HepG2 (cell line): Measurements from ENCODE around the gene ACE2. TPM values are rescaled to one million over a fixed set of nuclear protein-coding genes. Genes with fewer than 3 reads are reported as not detected.

ENCODE experiments used
- ATAC-seq: fragments of 200-7000 bp; cut with Tn5 transposase; 3 replicates; pipeline ENCODE4 v1.9.1; 2020; ENCODE audit warnings: mild to moderate bottlenecking, moderate library complexity
- BruUV-seq: library from RNA; stranded (reverse); fragments of 400-500 nt; replicated peaks from 2 replicates; lab custom pipeline; 2021; lab: Mats Ljungman, UMichigan
- CTCF ChIA-PET: fragments of 300-600 bp; formaldehyde crosslinking; extraction: SDS; loops from one replicate; lab custom pipeline; 2021; ENCODE audit warnings: low total read pairs, inconsistent platforms, low intra/inter-chr PET ratio; lab: Yijun Ruan, JAX
- POLR2A ChIA-PET: fragments of 350-600 bp; sonication (Branson Sonifier 250); formaldehyde crosslinking; loops from one replicate; lab custom pipeline; 2020; ENCODE audit warnings: antibody characterized with exemption, inconsistent platforms; lab: Yijun Ruan, JAX
- DNase-seq: peaks from one replicate; pipeline ENCODE4 v3.0.0-alpha.2; 2015; ENCODE audit warnings: low spot score
- FAIRE-seq: peaks from 3 replicates; lab custom pipeline; 2011; peaks lifted over from hg19 to GRCh38; lab: Jason Lieb, UNC
- H2AFZ ChIP-seq: one replicate; pipeline ENCODE4 v1.6.1; 2011; ENCODE audit warnings: low read length, inconsistent platforms
- H3K27ac ChIP-seq: fragments of 300-600 bp; 3 replicates; pipeline ENCODE4 v1.8.0; 2011; ENCODE audit warnings: mixed run types, mild to moderate bottlenecking, mixed read lengths, low read length, inconsistent platforms; ENCODE audit not compliant: insufficient read depth; ENCODE audit errors: extremely low read length
- H3K27me3 ChIP-seq, 2 experiments: fragments of 200-600 bp in 1 of 2; 2 replicates in 1 of 2; 3 replicates in 1 of 2; pipeline versions ENCODE4 v1.6.0 to v1.8.0; 2011; ENCODE audit warnings: low read length in 2 of 2, mild to moderate bottlenecking in 2 of 2, moderate library complexity in 2 of 2, inconsistent platforms in 1 of 2; ENCODE audit not compliant: insufficient read depth in 2 of 2, control insufficient read depth in 1 of 2
- H3K36me3 ChIP-seq, 2 experiments: fragments of 200-600 bp in 1 of 2; replicated peaks in 1 of 2; 2 replicates in 1 of 2; 3 replicates in 1 of 2; pipeline versions ENCODE4 v1.5.1 to v1.8.0; 2011; ENCODE audit warnings: low read length in 2 of 2, inconsistent platforms in 1 of 2; ENCODE audit not compliant: insufficient read depth in 2 of 2, control insufficient read depth in 1 of 2
- H3K4me1 ChIP-seq: 2 replicates; pipeline ENCODE4 v1.5.1; 2012; ENCODE audit warnings: low read length, inconsistent platforms; ENCODE audit not compliant: insufficient read depth
- H3K4me2 ChIP-seq: 2 replicates; pipeline ENCODE4 v1.6.0; 2011; ENCODE audit warnings: low read depth, low read length, inconsistent platforms
- H3K4me3 ChIP-seq, 3 experiments: fragments of 200-600 bp in 1 of 3; sonication (generic), shearing (Covaris generic) in 1 of 3; replicated peaks in 1 of 3; 2 replicates each; pipeline ENCODE4 v1.5.1; 2011 to 2016; ENCODE audit warnings: low read length in 3 of 3, inconsistent platforms in 2 of 3, low read depth in 2 of 3, mild to moderate bottlenecking in 2 of 3, control low read depth in 1 of 3, mixed read lengths in 1 of 3; ENCODE audit not compliant: insufficient read depth in 1 of 3
- H3K79me2 ChIP-seq: one replicate; pipeline ENCODE4 v1.6.1; 2011; ENCODE audit warnings: low read length, inconsistent platforms; ENCODE audit not compliant: insufficient read depth
- H3K9ac ChIP-seq: 2 replicates; pipeline ENCODE4 v1.6.0; 2011; ENCODE audit warnings: mild to moderate bottlenecking, low read depth, low read length, inconsistent platforms; ENCODE audit not compliant: insufficient read depth
- H3K9me3 ChIP-seq: 2 replicates; pipeline ENCODE4 v1.5.1; 2012; ENCODE audit warnings: mild to moderate bottlenecking, low read length
- H4K20me1 ChIP-seq: 2 replicates; pipeline ENCODE4 v1.6.0; 2011; ENCODE audit warnings: inconsistent platforms, mild to moderate bottlenecking, low read length, moderate library complexity; ENCODE audit not compliant: insufficient read depth
- MXD4 ChIP-seq: IDR thresholded peaks from 2 replicates; pipeline ENCODE4 v1.6.1; 2016; ENCODE audit warnings: mild to moderate bottlenecking, missing biosample characterization, missing genetic modification reagents
- MZF1 ChIP-seq: sonication (generic); formaldehyde crosslinking; IDR thresholded peaks from 2 replicates; pipeline ENCODE4 v1.8.1; 2023; ENCODE audit warnings: mild to moderate bottlenecking, missing genetic modification reagents, borderline replicate concordance
- POLR2A ChIP-seq, 2 experiments: IDR thresholded peaks; 2 replicates each; pipeline ENCODE4 v1.6.1; 2011; ENCODE audit warnings: low read depth in 2 of 2, low read length in 2 of 2, mild to moderate bottlenecking in 1 of 2, moderate library complexity in 1 of 2; ENCODE audit not compliant: insufficient read depth in 1 of 2
- POLR2AphosphoS2 ChIP-seq: IDR thresholded peaks from 2 replicates; pipeline ENCODE4 v1.6.1; 2011; ENCODE audit warnings: low read depth, low read length, improper control_type of control experiment
- PPARG ChIP-seq: conservative IDR thresholded peaks from 2 replicates; pipeline ENCODE4 v1.6.1; 2016; ENCODE audit warnings: missing biosample characterization, missing genetic modification reagents
- RAD21 ChIP-seq: fragments of 450-650 bp; formaldehyde crosslinking; IDR thresholded peaks from 2 replicates; pipeline ENCODE4 v1.5.0; 2020; ENCODE audit warnings: mild to moderate bottlenecking
- SMC3 ChIP-seq: IDR thresholded peaks from 2 replicates; pipeline ENCODE4 v1.6.1; 2011; ENCODE audit warnings: low read length, improper control_type of control experiment
- STAG1 ChIP-seq: sonication (generic); formaldehyde crosslinking; IDR thresholded peaks from 2 replicates; pipeline ENCODE4 v1.4.0; 2020; ENCODE audit warnings: missing genetic modification reagents
- ZBTB42 ChIP-seq: sonication (generic); formaldehyde crosslinking; IDR thresholded peaks from 2 replicates; pipeline ENCODE4 v1.5.0; 2020; ENCODE audit warnings: mild to moderate bottlenecking, missing genetic modification reagents
- ZNF292 ChIP-seq: sonication (generic); formaldehyde crosslinking; IDR thresholded peaks from 2 replicates; pipeline ENCODE4 v1.8.1; 2022; ENCODE audit warnings: mild to moderate bottlenecking, low read depth, missing genetic modification reagents, borderline replicate concordance
- ZNF329 ChIP-seq: sonication (generic); formaldehyde crosslinking; IDR thresholded peaks from 2 replicates; pipeline ENCODE4 v1.9.0; 2021; ENCODE audit warnings: low read depth, mild to moderate bottlenecking, missing genetic modification reagents
- ZNF790 ChIP-seq: sonication (generic); formaldehyde crosslinking; IDR thresholded peaks from 2 replicates; pipeline ENCODE4 v1.8.0; 2022; ENCODE audit warnings: missing genetic modification reagents, mild to moderate bottlenecking, borderline replicate concordance
- WGBS: methylation state at CpG from one replicate; pipeline ENCODE4 v1.1.6; 2017; ENCODE audit warnings: low lambda C conversion rate; 5-methylcytosine and 5-hydroxymethylcytosine counted together
- in situ Hi-C: cut with HindIII; loops from 2 replicates; pipeline ENCODE4 v1.10.0; 2017; ENCODE audit warnings: low pct_unique_long_range_greater_than_20kb; ENCODE audit not compliant: extremely low pct_ligation_motif_present
- intact Hi-C: fragments of 100-400 bp; cut with micrococcal nuclease; formaldehyde crosslinking; loops from one replicate; pipeline ENCODE4 v1.10.0; 2022; ENCODE audit not compliant: unreplicated experiment
- polyA plus RNA-seq, 8 experiments: library from polyadenylated mRNA; depleted of rRNA in 3 of 8; stranded (reverse) in 7 of 8; unstranded in 1 of 8; fragments of >200 nt; fragmentation: Illumina TruSeq in 4 of 8; extraction: Trizol in 4 of 8; gene quantifications; 2 replicates each; pipeline versions ENCODE4 v1.2.1 to v1.2.3, GENCODE V29; 2011 to 2016; ENCODE audit warnings: low read depth in 4 of 8, missing spikeins in 1 of 8, mixed read lengths in 1 of 8; ENCODE audit not compliant: insufficient read depth in 1 of 8
- total RNA-seq, 5 experiments: library from RNA; depleted of rRNA; stranded (reverse); fragments of >200 nt; fragmentation: Illumina TruSeq; extraction: Trizol; gene quantifications; 2 replicates each; pipeline ENCODE4 v1.2.3, GENCODE V29; 2016; ENCODE audit warnings: low read depth in 1 of 5
- TF ChIP-seq, protein P1 (sequence below): IDR thresholded peaks from 2 replicates; pipeline ENCODE4 v1.6.1; 2016
- TF ChIP-seq, protein P2 (sequence below): sonication (generic); formaldehyde crosslinking; IDR thresholded peaks from 2 replicates; pipeline ENCODE4 v1.9.0; 2021; ENCODE audit warnings: missing genetic modification reagents, mild to moderate bottlenecking, borderline replicate concordance
- TF ChIP-seq, protein P3 (sequence below): sonication (generic); formaldehyde crosslinking; IDR thresholded peaks from 2 replicates; pipeline ENCODE4 v1.5.0; 2020; ENCODE audit warnings: mild to moderate bottlenecking, missing genetic modification reagents, moderate library complexity
- TF ChIP-seq, protein P4 (sequence below): sonication (generic); formaldehyde crosslinking; IDR thresholded peaks from 2 replicates; pipeline ENCODE4 v1.4.0; 2020; ENCODE audit warnings: mild to moderate bottlenecking, missing genetic modification reagents

Gene ACE2
- total and polyA plus RNA-seq, 2 of the 13 experiments (the other 11 are each of a cell fraction or from before 2014, with no cell fraction given), result 0.46 to 3.1 TPM

DNA sequence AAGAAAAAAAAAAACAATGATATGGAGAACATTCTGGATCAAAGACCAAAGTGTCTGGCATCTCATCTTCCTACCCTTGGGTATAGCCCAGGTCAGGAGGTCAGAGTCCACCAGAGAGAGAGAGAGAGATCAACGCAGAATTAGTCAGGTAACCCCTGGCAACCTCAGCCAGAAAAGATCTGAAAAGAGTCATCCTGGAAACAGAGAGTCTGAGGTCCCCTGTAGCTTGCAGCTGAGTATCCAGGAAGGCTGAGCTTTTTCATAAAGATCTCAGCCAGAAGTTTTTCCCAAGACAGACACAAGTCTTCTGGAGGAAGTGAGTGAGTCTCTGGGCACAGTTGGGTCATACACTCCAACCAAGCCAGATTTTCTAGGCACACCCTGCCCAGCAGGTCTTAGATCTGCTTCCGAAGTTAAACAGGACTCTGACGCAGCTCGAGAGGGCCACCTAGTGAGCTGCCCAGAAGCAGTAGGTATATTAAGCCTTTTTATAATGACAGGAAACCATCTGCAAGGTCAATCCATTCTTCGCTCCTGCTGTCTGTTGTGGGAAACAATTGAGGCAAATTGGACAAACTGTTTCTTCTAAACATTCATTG is 35.7 kb downstream of the ACE2 start:
- Histone ChIP-seq H3K79me2 (no peaks in the 10 kb centered on the region), H3K9ac (no peak overlapping the region), H3K9me3 (no peaks in the 10 kb centered on the region)
- CTCF ChIA-PET, result interaction anchor here (1.6 to 1.9 kb wide), 2 partner anchors 68 to 94 kb away, joined by 6 to 14 read pairs; no protein-coding TSS in a partner anchor
- FAIRE-seq (peak; percentile 81), ATAC-seq (peak; percentile 92)
- TF ChIP-seq ZNF329 (CRISPR knock-in tag) (no peak), ZNF292 (no peak), MXD4 (no peak), ZBTB42 (no peak), POLR2A (IDR thresholded peaks at IDR 0.05; ENCODE audit: insufficient read depth in 1 of 2, low read depth in 2 of 2, low read length in 2 of 2) (no peak), ZNF790 (CRISPR knock-in tag) (no peak), RAD21 (CRISPR knock-in tag) (peak; percentile 44; the same call in 1 of the 2 replicates), POLR2AphosphoS2 (no peak), STAG1 (CRISPR knock-in tag) (peak; percentile 72), MZF1 (CRISPR knock-in tag) (no peak), SMC3 (peak; percentile 79), PPARG (CRISPR knock-in tag) (no peak)
- TF ChIP-seq, protein P1, sequence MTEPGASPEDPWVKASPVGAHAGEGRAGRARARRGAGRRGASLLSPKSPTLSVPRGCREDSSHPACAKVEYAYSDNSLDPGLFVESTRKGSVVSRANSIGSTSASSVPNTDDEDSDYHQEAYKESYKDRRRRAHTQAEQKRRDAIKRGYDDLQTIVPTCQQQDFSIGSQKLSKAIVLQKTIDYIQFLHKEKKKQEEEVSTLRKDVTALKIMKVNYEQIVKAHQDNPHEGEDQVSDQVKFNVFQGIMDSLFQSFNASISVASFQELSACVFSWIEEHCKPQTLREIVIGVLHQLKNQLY (CRISPR knock-in tag), result no peak
- TF ChIP-seq, protein P2, sequence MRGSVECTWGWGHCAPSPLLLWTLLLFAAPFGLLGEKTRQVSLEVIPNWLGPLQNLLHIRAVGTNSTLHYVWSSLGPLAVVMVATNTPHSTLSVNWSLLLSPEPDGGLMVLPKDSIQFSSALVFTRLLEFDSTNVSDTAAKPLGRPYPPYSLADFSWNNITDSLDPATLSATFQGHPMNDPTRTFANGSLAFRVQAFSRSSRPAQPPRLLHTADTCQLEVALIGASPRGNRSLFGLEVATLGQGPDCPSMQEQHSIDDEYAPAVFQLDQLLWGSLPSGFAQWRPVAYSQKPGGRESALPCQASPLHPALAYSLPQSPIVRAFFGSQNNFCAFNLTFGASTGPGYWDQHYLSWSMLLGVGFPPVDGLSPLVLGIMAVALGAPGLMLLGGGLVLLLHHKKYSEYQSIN (CRISPR knock-in tag), result no peak
- TF ChIP-seq, protein P3, sequence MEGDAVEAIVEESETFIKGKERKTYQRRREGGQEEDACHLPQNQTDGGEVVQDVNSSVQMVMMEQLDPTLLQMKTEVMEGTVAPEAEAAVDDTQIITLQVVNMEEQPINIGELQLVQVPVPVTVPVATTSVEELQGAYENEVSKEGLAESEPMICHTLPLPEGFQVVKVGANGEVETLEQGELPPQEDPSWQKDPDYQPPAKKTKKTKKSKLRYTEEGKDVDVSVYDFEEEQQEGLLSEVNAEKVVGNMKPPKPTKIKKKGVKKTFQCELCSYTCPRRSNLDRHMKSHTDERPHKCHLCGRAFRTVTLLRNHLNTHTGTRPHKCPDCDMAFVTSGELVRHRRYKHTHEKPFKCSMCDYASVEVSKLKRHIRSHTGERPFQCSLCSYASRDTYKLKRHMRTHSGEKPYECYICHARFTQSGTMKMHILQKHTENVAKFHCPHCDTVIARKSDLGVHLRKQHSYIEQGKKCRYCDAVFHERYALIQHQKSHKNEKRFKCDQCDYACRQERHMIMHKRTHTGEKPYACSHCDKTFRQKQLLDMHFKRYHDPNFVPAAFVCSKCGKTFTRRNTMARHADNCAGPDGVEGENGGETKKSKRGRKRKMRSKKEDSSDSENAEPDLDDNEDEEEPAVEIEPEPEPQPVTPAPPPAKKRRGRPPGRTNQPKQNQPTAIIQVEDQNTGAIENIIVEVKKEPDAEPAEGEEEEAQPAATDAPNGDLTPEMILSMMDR, result peak; percentile 75
- TF ChIP-seq, protein P4, sequence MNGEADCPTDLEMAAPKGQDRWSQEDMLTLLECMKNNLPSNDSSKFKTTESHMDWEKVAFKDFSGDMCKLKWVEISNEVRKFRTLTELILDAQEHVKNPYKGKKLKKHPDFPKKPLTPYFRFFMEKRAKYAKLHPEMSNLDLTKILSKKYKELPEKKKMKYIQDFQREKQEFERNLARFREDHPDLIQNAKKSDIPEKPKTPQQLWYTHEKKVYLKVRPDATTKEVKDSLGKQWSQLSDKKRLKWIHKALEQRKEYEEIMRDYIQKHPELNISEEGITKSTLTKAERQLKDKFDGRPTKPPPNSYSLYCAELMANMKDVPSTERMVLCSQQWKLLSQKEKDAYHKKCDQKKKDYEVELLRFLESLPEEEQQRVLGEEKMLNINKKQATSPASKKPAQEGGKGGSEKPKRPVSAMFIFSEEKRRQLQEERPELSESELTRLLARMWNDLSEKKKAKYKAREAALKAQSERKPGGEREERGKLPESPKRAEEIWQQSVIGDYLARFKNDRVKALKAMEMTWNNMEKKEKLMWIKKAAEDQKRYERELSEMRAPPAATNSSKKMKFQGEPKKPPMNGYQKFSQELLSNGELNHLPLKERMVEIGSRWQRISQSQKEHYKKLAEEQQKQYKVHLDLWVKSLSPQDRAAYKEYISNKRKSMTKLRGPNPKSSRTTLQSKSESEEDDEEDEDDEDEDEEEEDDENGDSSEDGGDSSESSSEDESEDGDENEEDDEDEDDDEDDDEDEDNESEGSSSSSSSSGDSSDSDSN (CRISPR knock-in tag), result no peak
- TF ChIP-seq, all 625 proteins: peak for 4
- intact Hi-C loops, result loop anchor here (1.0 to 5.0 kb wide), 4 partner anchors 67 to 216 kb away; no protein-coding TSS in a partner anchor
- DNase-seq, result peak; percentile 20
- H4K20me1 ChIP-seq, result no peaks in the 10 kb centered on the region
- in situ Hi-C loops, result loop anchor here (10.0 kb wide), 2 partner anchors 60 to 220 kb away; partner anchors contain the start of gene BMX
- no CpG with 5 or more reads among the region's 5 CpGs for WGBS
- H3K27ac ChIP-seq, result no peak overlapping the region
- no peak overlapping the region for H3K4me3 ChIP-seq
- no peaks in the 10 kb centered on the region for H3K36me3 ChIP-seq
- no peaks in the 10 kb centered on the region for H3K27me3 ChIP-seq
- peaks cover 11% of the 10 kb centered on the region for H3K4me1 ChIP-seq
- no peak overlapping the region for H3K4me2 ChIP-seq
- POLR2A ChIA-PET, result no interaction called here
- no peak overlapping the region for H2AFZ ChIP-seq
- no TSS peak for BruUV-seq
